NCI-H1105 treated with DMSO at 0.1 percent for 48 hours (cell line): ENCODE measurements around the gene TBC1D22A.

Experiments
- DNase-seq: peaks from one replicate; lab custom pipeline; 2025; lab: John Stamatoyannopoulos, UW

Gene TBC1D22A

GRCh38 chr22:46860562-46860961 is 98.1 kb downstream of the TBC1D22A start:
- DNase-seq = no peak

DNA sequence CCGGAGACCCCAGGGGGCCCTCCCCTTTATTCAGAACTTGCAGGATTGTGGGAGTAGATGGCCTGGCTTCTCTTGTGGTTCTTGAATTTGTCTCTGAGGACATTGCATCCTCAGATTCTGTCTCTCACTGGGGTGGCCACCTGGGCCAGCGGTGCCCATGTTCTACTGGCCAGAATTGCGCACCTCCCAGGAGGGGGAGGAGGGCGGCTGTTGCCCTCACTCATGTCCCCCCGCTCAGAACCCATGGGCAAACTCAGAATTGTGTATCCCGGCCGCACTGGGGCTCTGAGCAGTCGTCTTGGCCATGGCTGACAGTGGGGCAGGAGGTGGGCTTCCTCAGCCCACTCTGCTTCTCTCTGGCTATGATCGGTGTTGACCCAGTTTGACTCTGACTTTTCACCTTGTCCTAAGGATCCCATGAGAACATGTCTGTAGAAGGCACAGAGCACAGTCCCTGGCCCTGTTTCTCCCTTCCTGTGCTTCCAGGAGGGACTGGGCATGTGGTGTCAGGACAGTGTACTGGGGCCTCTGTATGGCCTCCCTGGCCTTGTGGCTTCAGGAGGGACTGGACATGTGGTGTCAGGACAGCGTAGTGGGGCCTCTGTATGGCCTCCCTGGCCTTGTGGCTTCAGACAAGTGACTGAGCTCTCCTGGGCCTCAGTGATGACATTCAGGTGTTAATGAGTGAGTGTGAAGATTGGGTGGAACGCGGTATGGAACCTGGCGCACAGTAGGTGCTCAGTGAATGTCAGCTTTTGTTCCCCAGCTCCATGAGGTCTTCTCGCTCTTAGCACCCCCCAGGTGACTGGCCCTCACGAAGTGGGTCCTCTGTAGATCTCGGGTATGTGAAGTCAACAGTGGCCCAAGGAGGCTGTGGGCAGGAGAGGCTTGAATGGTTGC is 99.3 kb downstream of the TBC1D22A start:
- DNase-seq = no peak

- DNase-seq = no peak
Measured at GRCh38 chr22:46862418-46863324, 100.2 kb downstream of the TBC1D22A start.

GRCh38 chr22:46863794-46864193 is 101.3 kb downstream of the TBC1D22A start:
- no peak for DNase-seq

- DNase-seq = no peak
Measured at GRCh38 chr22:46864314-46865051, 102.0 kb downstream of the TBC1D22A start.

GRCh38 chr22:46865052-46865434 is 102.6 kb downstream of the TBC1D22A start:
- DNase-seq = no peak

- DNase-seq = no peak
Measured at GRCh38 chr22:46865642-46866041, 103.2 kb downstream of the TBC1D22A start.

DNA sequence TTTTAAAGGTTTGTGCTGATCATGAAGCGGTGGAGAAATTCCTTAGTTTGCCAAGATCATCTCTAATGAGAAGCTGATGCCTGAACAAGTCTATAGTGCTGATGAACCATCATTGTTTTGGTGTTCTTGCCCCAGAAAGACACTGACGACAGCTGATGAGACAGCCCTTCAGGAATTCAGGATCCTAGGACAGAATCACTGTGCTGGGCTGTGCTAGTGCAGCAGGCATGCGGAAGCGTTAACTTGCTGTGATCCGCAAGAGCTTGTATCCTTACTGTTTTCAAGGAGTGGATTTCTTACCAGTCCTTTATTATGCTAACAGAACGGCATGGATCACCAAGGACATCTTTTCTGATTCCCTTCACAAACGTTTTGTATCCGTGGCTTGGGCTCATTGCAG is 104.1 kb downstream of the TBC1D22A start:
- no peak for DNase-seq

- DNase-seq = no peak
Measured at GRCh38 chr22:46867106-46867505, 104.7 kb downstream of the TBC1D22A start.

- no peak for DNase-seq
Measured at GRCh38 chr22:46869329-46869728, 106.9 kb downstream of the TBC1D22A start.

GRCh38 chr22:46869831-46870441 is 107.5 kb downstream of the TBC1D22A start:
- no peak for DNase-seq

- no peak for DNase-seq
Measured at GRCh38 chr22:46871826-46872225, 109.4 kb downstream of the TBC1D22A start.

GRCh38 chr22:46875089-46875488 is 112.6 kb downstream of the TBC1D22A start:
- DNase-seq = no peak

DNA sequence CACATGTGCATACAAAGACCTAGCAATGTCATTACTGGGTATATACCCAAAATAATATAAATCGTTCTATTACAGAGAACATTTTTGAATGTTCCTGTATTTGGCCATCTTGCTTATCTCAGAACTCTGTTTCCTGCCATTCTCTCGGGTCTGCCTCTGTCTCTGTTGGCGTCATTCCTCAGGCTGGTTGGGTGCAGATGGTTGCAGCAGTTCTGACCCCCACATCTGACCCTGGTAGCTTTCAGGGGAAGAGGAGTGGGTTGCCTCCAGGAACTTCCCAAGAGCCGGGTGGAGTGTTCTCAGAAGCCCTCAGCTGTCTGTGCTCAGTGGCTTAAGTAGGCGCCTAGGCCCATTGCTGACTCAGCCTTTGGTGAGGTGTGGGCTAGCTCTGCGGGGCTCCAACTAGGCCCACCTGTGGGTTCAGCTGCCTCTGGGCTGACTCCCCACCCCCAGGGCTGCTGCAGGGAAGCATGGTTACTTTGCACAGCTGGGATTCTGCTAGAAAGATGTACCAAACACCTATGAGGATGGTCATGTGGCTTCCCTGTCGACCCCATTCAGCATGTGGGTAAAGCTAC is 114.0 kb downstream of the TBC1D22A start:
- no peak for DNase-seq

GRCh38 chr22:46878191-46878948 is 115.9 kb downstream of the TBC1D22A start:
- no peak for DNase-seq

DNA sequence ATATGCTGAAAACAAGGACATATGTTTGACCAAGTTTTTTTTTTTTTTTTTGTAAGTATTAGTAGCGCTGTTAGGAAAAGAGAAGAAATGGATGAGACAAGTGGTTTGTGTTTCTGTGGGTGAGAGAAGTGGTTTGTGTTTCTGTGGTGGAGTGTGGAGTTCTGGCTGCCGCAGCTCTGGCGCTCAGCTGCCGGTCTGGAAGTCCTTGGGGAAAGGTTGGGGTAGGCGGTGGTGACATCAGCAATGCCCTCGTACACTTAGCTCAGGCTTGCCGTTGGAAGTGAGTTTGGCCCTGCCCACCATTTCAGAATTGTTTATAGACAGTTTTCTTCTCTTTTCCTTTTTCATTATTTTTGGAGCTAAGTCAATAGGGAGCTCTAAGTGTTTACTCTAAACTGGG is 116.6 kb downstream of the TBC1D22A start:
- no peak for DNase-seq

DNA sequence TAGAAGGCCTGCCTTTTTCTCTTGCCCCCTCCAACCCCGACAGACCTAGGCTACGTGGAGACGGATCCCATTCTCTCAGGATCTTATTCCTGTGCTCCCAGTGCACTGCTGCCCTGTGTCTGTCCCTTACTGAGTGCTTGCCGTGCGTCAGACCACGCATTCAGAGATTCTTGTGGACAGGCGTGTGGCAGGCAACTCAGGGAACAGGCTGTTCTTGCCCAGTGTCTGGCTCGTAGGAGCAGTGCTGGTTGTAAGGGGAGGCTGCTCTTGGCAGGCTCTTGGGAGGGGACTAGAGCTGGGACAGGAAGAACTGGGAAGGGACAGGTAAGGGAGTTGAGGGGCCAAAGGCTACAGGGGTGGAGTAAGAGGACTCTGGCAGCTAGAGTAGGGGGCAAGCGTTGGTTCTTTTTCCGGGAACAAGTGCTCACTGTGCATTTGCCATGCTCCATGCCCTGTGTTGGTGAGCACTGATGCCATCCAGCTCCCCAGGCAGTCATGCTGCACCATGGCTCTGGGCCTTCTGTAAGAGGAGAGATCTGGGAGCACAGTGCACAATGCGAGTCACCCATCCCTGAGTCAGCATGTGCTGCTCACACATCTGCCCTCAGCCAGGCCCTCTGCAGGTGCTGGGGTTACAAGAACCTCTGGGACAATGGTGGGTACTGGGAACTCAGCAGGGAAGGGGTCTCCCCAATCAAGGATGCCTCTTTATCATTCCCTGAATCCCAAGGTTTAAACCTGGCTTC is 119.1 kb downstream of the TBC1D22A start:
- no peak for DNase-seq

- no peak for DNase-seq
Measured at GRCh38 chr22:46883092-46883910, 120.9 kb downstream of the TBC1D22A start.

GRCh38 chr22:46884365-46884764 is 121.9 kb downstream of the TBC1D22A start:
- no peak for DNase-seq
